Activated CD4-positive, alpha-beta T cell treated with anti-CD3 and anti-CD28 coated beads, Interleukin-10, Interleukin-2, amounts not matched to agents 100 ng/mL and 50 ng/mL, durations not matched to agents 16 hours and 8 hours (primary cell): Measurements from ENCODE around the gene SYNPO2L.

Experiments
- DNase-seq: peaks from one replicate; pipeline ENCODE4 v3.0.0-alpha.2; 2020

Gene SYNPO2L

DNA sequence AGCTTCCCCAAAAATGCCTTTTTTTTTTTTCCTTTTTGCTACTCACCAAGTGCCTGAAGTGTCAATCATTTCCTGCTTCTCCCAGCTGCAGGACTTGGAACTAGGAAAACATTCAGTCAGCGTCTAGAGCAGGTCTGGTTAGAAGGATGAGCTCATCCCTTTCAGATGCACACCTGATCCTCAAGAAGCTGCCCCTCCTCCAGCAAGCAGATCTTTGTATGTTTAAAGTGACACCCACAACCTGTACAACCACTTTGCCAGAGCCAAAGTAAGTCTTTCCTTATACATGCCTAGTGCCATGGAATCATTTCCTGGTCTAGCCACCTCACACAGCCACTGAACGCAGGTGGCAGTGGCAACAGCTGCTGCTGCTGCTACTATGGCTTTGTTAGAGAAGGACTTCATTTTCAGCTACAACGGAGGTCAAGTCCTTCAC is 54.3 kb downstream of the SYNPO2L start:
- DNase-seq, result no peak

- DNase-seq, result no peak
Measured at GRCh38 chr10:73597346-73597745, 58.5 kb downstream of the SYNPO2L start.
